Stimulated activated CD8-positive, alpha-beta memory T cell treated with anti-CD3 and anti-CD28 coated beads, Interleukin-4, amount 100 ng/mL, for 1 hour (primary cell): ENCODE results near the gene GID8.

Experiments used
- DNase-seq, 2 donors: peaks; one replicate each; pipeline ENCODE4 v3.0.0-alpha.2; 2020; ENCODE audit warnings: low read depth in 2 of 2, low spot score in 1 of 2

GID8 gene

DNA sequence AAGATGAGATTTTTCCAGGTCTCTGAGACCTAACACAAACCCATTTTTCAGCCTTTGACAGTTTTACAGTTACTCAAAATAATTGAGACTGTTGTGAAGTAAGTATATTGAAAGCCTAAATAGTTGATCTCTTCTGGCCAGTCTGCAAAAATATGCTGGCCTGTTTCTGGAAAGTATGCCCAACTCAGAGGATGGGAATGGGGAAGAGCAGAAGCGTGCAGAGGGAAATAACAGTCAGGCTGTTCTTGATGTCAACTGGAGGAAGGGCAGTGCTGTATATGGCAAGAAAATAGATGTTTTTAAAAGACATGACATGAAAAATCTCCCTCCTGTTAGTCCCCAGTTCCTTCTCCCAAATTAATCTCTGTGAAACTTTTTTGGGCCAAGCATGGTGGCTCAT lies 3.8 kb downstream of the GID8 start:
- DNase-seq: no peak

DNA sequence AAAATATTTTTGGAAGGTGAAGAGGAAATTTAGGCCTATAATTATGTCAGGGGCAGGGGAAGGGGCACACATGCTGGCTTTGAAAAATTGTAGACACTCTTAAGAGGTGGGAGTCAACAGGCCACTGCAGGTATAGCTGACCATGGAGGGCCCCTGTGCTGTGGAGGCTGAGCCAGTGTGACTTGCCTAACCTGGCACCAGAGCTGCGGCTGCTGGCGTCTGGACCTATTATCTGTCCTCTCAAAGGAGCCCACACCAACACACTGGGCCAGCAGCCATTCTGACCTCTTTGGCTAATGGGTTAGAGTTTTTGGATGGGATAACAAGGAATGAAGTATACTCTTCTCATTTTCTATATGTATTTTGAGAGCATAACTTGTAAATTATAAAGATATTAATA lies 4.5 kb downstream of the GID8 start:
- DNase-seq: no peak

DNA sequence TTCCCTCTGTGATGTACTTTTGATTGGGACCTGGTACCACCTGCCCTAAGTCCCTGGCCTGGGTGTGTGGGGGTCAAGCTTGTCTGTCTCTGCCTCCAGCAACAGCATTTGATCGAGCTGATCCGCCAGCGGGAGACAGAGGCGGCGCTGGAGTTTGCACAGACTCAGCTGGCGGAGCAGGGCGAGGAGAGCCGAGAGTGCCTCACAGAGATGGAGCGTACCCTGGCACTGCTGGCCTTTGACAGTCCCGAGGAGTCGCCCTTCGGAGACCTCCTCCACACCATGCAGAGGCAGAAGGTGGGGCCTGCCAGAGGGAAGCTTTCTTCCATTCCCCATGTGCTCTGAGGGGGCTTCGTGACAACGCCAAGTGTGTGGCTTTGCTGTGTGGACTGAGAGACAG lies 5.4 kb downstream of the GID8 start:
- no peak for DNase-seq

DNA sequence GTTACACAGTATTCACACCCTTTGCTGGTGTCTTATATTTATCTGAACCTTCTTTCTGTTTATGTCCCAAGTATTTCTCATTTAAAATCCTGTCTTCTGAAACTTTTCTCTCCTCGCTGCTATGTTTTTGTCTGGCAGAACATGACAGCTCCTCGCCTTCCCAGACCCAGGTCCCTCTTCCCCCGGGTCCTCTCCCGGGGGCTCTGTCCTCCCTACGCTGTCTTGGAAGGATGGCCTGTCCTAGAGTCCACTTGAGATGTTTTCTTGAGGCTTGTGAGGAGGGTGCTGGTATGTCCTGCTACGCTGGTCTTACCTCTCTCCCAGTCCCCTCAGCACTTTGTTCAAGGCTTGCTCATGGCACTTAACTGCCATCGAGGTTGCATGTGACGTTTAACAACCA lies 6.2 kb downstream of the GID8 start:
- DNase-seq: no peak

DNA sequence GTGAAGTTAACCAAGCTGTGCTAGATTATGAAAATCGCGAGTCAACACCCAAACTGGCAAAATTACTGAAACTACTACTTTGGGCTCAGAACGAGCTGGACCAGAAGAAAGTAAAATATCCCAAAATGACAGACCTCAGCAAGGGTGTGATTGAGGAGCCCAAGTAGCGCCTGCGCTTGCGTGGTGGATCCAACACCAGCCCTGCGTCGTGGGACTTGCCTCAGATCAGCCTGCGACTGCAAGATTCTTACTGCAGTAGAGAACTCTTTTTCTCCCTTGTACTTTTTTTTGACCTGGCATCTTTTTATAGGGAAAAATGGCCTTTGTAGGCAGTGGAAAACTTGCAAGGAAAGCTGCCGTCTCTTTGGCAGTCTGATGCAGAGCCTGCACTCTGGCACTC lies 6.8 kb downstream of the GID8 start:
- DNase-seq: no peak

DNA sequence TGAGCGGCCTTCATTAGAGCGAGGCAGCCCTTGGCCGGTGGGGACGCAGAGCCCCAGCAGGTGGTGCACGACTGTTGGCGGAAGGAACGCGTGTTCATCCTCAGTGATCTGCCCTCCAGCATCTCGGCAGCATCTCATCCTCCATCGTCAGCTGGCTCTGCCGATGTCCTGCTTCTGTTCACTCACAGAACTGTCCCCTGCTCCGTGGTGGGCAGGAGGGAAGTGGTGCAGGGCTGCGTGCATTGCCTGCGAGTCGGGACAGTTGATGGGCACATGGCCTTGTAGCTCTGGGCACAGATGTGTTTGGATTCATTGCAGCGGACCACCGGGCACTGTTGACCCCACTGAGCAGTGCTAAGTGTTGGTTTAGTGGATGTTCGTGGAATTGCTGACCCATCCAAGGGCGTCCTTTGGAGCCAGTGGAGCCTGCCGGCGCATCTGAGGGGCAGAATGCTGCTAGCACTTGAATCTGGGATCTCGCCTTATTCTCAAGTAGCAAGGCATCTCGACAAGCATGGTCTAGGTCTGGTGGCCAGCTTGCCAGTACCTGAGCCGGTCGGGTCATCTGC lies 7.9 kb downstream of the GID8 start:
- no peak for DNase-seq

DNA sequence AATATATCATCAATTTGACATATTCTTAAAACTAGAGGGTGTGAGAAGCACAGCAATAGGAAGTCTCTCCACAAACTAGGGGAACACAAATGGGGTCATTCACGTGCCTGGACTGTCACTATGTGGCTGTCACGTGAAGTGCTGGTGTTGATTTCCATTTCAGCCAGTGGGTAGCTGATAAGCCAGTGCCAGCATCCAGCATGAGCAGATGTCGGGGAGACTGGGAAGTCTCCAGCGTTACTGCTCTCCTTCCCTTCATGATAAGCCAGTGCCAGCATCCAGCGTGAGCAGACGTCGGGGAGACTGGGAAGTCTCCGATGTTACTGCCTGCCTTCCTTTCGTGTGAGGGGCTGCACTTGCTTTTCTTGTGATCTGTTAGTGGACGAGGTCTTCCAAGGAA lies 9.0 kb downstream of the GID8 start:
- DNase-seq: no peak

DNA sequence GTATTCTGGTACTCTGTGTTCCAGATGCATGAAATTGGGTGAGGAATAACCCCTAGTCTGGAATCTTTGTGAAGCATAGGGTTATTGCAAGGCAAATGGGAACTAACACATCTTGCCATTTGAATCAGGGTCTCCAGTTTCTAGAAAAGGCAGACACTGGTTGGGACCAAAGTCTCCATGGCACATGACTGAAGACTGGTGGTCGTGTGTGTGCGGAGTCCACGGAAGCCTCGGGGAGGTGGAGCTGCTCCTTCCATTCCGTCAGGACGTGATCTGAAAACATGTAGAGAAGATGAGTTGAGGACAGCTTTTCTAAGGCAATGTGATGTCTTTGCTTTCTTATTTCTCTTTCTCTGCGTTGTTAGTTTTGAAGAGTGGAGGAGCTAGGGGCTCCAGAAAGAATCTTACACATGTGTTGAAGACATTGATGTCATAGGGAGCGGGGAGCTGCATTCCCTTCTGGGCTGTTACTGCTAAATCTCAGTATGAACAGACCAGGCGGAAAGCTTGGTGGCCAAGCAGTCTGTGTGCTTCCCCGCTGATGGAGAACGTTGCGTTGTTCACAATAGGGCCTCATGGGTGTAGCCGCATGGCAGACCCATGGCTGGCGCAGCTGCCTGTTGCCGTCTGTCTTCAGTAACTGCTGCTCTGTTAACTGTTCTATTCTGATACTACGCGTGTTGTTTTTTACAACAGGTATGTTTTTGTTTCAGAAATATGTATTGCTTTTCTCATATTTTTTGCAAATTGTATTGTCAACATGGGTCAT lies 9.8 kb downstream of the GID8 start:
- no peak for DNase-seq

DNA sequence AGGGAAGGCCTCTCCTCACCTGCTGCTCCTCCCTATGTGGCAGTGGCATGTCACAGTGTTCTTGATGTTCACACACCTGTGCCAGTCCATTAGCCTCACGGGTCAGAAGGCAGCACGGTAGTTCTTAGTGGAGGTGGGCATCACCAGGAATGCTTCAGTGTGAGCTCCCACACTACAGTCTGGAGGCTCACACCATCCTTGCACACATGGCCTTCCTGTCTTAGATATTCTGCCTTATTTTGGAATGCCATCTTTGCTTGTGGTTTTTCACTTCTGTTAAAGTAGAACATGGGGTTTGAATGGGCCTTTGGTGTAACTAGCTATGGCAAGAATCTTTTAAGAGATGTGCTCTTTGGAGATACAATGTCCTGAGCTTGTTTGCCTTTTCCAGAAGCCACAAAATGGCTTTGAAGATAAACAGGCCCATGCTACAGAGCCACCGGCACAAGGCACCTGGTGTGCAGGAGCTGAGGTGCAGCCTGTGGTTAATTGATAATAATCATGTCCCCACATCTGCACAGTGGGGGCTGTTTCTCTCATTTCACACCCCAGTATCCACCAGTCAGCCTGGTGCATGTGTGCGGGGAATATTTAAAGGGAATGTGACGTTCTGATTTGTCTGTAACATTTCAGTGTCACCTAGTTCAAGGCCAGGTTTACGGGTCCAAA lies 11.3 kb downstream of the GID8 start:
- DNase-seq: no peak

DNA sequence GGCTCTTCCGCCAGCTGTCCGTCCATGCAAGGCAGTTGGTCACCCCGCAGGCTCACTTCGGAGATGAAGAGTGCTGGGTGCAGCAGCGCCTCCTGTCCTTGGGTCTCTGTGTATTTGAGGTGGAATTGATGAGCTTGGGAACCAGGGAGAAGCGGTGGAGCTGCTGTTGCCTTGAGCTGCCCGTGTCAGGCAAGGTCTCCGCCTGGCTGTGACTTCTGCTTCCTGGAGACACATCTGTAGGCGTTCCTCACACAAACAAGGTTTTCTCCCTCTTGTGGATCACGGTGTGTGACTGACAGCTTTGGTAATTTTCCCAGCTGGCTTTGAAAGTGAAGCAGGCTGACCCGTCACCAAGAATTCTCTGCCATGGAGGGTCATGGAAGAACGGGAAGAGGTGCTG lies 12.0 kb downstream of the GID8 start:
- DNase-seq: no peak

DNA sequence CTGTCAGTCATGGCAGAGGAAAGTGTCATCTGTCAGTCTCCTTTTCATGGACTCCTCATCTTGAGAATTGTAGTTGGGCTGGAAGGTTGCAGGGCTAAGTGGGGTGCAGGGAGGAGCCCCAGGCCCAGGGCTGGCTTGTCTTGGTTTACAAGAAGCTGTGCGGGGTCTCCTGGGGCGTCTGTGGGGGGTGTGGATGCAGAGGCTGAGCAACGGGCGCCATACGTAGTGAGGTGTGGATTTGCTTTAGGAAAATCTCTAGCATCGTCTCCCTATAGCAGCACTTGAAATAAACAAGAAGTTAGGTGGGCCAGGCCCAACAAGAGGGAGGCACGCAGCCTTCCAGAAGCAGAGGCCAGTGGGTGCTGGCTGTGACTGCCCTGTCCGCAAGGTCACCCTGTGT lies 12.8 kb downstream of the GID8 start:
- DNase-seq: no peak

DNA sequence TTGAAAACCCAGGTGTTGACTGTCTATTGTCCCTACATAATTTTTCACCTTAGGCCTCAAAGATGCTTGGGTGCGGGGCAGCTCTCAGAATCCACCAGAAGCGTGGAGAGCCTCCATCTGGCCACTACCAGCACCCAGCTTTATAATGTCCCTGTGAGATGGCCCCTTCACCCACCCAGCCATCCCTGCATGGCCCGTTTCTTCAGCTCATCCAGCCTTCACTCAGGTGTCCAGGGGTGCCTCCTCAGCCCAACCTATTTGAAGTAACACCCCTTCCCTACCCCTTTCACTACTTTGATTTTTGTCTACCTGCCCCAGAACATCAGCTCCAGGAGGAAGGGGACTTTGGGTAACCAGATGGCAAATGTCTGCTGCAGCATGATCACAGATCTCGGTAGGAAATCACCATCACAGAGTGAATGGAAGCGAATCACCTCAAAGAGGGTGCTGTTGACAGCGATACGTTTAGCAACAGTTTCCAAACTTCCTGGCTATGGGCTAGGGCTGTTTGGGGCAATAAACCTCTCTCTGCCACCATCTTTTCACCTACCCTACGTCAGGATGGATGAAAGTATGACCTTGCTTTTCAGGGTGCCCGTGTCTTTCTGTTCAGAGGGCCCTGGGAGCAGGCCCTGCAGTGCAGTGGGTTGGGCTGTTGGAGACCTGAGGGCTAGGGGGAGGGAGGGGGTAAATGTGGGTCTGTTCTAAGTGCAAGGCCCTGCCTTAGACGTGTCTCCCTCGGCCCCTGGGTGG lies 13.4 kb downstream of the GID8 start:
- no peak for DNase-seq

DNA sequence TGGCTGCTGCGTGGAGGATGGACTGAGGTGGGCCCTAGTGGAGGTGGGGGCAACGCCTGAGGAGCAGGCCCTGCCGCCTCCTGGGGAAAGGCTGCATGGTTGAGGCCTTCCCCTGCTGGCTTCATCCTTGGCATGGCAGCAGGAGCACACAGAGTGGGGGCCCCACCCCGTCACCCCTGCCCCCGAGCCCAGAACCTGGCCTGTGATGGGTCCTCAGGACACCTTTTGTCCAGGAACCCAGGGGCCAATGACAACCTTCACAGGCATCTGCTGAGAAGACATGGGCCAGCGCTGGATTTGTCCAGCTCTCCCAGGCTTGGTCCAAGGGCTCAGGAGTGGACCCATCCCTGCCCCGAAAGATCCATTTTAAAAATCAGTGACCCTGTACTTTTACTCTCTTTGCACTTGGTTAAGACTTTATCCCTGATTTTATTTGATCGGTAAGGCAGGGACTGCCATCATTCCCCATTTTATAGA lies 14.0 kb downstream of the GID8 start:
- DNase-seq: no peak

DNA sequence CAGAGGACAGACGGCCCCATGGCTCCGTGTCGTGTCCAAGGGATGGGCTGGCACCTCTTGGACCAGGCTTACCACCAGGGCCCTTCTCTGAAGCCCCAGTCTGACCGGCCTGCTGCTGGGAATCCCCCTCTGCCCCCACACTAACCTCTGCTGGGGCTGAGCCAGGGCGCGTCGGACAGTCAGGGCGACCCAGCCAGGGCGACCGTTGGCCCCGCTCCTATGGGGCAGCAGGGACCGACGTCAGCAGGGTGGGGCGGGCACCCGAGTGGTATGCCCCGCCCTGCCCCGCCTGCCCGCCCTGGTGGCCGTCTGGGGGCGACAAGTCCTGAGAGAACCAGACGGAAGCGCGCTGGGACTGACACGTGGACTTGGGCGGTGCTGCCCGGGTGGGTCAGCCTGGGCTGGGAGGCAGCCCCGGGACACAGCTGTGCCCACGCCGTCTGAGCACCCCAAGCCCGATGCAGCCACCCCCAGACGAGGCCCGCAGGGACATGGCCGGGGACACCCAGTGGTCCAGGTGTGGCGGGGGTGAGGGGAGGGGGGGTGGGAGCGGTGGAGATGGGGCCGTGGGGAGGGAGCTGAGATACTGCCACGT lies 14.5 kb downstream of the GID8 start, which contains the start of gene SLC17A9:
SLC17A9 (plus strand) TSS at position 337 of the 595 bp plus-strand sequence; CDS start at position 459, 122 bp downstream.
- no peak for DNase-seq

DNA sequence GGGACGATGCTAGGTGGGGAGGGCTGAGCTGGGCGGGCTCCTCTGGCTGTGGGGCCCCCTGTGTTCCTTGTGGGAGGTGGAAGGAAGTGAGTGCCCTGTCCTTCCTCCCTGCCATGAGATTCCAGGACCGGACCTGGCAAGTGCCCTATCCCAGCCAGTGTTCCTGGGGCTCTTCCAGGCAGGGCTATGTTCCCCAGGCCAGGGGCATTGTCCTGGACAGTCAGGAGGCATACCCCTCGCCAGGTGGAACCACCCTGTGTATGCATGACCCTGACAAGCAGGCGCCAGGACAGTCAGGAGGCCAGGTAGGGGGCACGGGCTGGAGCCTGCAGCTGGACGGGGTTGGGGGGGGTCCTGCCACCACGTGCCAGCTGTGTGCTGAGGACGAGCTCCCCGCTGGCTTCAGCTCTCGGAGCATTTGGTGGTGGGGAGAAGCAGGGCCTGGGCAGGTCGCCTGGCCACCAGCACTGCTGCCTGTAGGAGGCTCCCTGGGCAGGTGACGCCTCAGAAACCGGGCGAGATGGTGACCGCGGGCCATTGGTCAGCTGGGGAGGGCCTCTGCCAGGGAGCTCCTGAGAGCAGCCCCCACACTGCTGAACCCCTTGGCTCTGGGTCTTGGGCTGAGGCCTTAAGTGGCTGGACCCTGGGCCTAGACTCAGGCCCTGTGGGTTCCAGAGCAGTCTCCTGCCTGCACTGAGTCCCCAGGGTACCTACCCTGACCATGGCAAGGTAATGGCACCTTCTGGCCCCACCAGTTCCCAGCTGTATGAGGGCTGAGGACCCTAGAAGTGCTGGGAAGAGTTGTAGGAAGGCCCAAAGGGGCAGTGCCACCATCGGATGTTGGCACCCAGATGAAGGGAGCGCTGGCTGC lies 15.3 kb downstream of the GID8 start:
- no peak for DNase-seq

DNA sequence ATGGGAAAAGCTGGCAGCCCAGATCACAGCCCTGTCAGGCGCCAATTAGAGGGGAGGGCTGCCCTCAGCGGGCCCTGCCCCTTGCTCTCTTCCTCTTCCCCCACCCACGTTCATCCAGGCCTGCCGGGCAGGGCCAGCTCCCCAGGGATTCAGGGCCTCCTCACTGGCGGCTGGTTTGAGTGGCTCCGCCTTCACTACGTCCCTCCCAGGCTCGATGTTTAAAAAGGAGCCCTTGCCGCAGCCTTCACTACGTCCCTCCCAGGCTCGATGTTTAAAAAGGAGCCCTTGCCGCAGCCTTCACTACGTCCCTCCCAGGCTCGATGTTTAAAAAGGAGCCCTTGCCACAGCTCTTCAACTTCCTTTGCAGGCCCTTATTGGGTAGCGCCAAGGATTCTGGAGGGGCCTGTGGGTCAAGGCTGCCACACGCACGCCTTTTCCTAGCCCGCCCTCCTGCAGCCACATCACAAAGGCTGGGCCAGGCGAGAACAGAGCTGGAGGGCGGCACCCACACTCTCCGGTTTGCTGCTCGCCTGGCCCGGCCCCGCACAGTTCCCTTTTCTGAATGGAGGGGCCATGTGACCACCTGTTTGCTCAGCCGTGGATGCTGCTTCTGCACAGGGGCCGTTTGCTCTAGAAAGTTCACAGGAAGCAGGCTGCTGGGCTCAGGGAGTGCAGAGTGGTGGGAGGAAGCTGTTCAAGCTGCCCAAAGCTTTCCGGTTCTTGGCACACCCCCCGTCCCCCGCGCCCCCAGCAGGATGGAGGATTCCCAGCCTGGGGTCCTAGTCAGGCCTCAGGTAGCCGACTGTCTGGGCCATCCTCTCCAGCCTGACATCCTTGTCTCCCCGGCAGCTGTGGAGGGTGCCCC lies 16.1 kb downstream of the GID8 start:
- DNase-seq: peak; percentile 39 to 43

DNA sequence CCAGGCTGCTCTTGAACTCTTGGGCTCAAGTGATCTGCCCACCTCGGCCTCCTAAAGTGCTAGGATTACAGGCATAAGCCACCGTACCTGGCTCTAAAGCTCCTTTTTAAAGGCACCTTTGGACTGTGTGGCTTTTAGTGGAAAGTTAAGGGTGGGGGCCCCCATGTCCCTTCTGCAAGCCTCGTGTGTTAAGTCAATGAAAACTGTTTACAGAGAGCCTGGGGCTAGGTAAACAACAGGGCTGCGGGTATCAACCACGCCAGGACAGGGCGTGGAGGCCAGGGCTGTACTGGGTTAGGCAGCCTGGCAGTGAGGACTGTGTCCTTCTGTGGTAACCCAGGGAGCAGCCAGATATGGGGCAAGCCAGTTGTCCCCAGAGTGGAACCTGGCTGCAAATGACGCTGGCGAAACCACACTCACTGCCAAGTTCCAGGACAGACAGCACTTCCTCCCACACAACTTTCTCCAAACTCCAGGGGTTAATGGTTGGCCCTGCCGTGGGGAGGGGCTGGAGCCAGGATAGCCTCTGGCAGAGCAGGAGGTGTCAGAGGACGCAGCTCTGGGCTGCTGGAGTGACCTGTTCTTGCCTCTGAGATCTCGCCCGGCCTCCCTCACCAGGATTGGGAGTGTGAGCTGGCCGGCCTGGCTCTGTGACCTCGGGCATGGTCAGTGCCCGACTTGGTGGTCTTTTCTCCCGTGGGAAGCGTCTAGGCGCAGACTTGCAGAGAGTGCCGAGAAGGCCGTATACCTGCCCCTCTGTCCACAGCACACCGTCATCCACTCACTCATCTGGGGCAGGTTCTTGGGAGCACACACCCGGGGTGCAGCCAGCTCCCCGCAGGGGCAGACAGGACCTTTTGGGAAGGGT lies 17.8 kb downstream of the GID8 start:
- no peak for DNase-seq

DNA sequence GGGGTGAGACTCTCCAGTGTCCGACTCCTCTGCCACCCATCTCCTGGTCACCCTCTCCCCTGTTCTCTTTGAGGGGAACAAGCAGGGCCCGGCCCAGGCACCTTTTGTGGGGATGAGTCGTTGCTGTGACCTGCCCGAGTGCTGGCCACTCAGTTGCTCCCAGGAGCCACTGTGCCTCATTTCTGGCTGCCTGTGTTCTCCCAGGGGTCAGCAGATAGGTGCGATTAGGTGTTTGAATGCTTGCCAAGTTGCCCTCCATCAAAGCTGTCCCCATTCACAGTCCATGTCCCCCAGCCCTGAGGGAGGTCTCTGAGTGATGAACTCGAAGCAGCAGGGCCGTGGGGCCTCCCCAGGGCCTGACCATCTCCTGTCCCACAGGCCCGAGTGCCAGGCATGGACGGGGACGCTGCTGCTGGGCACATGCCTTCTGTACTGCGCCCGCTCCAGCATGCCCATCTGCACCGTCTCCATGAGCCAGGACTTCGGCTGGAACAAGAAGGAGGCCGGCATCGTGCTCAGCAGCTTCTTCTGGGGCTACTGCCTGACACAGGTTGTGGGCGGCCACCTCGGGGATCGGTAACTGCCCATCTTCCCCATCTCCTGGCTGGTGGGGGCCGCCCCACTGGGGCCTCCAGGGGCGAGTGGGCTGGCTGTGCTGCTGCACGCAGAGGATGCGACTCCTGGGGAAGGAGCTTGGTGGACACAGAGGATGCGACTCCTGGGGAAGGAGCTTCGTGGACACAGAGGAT lies 18.6 kb downstream of the GID8 start:
- no peak for DNase-seq
